ENCODE results near the gene TFAM. TPM values are rescaled to one million over a fixed set of nuclear protein-coding genes. Genes with fewer than 3 reads are reported as not detected.

The TFAM gene
- polyA plus RNA-seq, 5 donors: 45.4 to 72.9 (median 66.0) TPM

GRCh38 chr10:58431903-58432302 lies 46.7 kb downstream of the TFAM start:
- no peak for DNase-seq

DNA sequence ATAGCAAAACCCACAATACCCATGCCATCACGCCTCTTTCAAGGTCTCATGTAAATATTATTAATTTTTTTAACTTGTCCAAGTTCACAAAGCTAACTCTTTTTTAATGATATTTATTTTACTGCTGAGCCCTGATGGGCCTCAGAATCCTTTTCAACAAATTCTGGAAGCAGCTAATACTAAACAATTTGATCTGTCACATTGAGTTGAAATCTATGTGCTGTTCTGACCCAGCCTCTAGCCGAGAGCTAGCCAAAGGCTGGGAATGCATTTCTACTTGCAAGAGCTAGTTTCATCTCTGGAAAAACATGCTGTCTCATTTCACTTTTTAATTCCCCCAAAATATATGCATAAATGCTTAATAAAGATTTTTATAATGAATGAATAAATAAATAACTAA lies 47.9 kb downstream of the TFAM start:
- peak; percentile 52 to 55 for DNase-seq

DNA sequence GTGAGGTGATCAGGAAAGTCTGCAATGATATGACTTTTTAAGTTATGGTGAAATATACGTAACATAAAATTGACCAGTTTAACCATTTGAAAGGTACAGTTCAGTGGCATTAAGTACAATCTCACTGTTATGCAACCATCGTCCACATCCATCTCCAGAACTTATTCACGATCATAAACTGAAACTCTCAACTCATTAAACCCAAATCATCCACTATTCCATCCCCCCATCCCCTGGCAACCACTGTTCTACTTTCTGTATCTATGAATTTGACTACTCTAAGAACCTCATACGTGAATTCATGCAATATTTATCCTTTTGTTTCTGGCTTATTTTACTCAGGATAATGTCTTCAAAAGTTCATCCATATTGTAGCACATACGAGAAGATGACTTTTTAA lies 48.4 kb downstream of the TFAM start:
- peak; percentile 49 to 50 for DNase-seq

DNA sequence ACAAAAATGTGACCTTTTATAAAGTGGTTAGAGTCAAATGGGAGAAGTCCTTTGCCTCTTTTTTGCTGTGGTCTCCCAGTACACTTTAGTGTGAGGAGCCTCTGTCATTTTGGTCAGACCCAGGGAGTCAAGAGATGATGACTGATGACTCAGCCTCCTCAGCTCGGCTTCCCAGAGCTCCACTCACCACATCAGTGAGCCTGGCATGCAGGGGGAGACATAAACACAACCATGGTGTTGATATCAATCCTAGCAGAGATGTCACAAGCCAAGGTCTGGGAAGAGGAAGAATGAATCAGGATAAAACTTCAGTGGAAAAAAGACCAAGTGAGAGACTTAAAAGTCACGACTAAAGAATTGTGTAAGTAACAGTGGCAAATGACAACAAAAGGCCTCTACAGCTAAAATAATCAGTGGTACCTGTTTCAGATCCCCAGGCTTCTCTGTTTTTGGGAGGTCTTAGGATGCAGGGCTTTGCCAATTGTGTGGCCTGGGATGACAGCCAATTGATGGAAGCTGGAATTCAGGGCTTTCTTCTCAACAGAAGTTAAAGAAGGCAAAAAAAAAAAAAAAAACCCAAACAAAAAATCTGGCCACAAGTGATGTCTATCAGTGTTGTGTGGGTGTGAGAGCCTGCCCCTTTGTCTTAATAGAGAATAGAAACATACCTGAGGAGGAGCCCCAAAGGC lies 50.2 kb downstream of the TFAM start:
- DNase-seq: no peak

GRCh38 chr10:58436071-58436470 lies 50.9 kb downstream of the TFAM start:
- no peak for DNase-seq

DNA sequence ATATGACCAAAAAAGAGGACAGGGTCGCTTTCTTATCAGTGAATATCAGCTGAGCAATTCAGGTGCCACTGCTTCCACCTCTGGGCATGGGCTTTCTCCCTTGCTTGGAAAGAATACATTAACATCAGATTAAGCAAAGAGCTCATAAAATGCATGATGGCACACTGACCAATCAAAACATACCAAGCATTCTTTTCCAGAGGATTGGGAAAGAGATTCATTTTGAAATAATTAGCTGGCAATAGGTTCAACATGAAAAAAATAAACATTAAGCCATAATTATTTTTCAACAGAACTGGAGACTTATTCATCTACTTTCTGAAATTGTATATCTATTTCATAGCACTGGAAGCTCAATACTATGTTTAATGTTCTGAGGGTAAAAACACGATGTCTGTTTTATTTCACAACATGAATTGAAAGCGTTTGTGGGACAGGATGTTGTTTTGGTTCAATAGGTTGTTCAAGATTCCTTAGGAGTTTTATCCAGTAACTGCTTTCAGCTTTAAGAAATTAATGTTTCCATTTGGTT lies 53.2 kb downstream of the TFAM start:
- DNase-seq: no peak

DNA sequence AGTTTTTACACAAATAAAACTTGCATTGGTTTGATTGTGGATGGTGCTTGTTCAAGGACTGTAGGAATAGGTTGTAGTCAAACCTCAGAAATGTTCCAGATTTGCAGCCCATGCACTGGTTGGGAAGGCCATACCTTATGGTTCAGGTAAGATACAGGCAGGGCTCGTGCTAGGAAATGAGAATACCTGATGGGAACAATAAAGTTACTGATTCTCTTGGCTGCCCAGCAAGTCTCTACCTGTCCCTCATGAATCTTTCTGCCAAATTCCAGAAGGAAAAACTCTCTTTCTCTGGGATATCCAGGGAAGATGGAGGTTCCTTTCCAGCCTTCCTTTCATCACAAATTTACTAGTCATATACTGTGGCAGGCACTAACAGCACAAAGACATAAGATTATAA lies 53.8 kb downstream of the TFAM start:
- no peak for DNase-seq

DNA sequence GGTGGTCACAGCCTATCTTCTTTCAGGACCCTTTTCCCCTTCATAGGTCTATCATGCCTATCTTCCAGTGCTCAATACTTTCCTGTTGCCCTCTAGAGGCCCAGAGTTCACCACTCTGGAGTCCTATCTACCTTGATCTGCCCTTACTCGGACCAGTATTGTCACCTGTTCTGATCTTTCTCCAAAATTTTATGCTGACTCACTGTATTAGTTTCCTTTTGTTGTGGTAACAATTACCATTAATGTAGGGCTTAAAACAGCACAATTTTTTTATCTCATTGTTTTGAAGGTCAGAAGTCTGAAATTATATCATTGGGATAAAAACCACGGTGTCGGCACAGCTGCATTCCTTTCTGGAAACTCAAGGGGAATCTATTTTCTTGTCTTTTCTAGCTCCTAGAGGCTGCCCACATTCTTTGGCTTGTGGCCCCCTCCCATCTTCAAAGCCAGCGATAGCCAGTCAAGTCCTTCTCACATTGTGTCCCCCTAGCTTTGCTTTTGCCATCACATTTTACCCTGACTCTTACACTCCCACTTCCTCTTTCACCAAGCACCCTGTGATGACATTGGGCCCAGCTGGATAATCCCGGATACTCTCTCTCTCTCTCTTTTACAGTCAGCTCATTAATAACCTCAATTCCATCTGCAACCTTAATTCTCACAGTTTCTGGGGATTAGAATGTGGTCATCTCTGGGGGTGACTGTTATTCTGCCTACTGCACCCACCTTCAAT lies 54.6 kb downstream of the TFAM start:
- no peak for DNase-seq

DNA sequence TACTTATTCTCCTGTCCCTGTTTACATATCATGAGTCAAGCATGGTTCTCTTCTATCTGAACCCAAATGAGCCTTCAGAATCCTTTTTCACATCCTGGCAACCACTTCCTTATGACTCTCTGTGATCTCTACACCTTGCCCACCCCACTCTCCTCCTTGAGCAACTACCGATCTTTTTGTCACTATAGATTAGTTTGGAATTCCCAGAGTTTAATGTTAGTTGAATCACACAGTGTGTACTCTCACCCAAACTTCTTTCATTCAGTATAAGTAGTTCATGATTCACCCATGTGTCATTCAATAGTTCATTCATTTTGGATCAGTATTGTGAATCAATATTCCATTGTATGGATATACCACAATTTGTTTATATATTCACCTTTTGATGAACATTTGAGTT lies 55.3 kb downstream of the TFAM start:
- no peak for DNase-seq

DNA sequence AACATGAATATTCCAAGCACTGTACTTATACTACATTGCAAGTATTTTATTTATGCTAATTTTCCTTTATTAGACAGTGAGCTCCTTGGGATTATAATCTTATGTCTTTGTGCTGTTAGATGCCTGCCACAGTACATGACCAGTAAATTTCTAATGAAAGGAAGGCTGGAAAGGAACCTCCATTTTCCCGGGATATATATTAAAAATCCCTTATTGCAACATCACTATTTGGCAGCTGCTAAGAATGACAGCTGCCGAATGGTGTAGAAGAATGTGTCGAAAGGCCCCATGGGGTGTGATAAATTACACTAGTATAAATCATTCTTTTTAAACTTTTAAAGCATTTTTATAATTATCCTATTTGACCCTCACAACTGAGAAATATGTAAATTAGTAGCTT lies 59.1 kb downstream of the TFAM start:
- DNase-seq: no peak

DNA sequence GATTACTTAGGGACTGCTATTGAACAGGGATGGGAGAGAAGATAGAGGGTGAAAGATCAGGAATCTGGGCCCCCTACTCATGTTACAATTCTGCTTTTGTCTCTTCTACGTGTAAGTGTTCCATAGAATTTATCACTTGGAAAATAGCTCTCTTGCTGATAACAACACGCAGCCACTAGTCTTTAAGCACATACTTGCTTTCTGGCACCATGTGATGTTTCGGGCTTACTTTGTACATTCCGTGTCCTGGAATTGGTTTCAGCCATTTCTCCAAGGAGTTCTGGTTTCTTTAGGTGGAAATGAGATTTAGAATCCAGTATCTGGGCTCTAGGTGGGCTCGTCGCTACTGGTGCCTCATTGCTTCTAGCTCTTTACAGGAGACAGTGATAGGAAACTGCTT lies 59.7 kb downstream of the TFAM start:
- DNase-seq: no peak

- no peak for DNase-seq
These were observed 63.1 kb downstream of the TFAM start for GRCh38 chr10:58448121-58448935.

Other genes starting within 250 kb of the TFAM start
- gene IPMK, start 117.5 kb upstream of the TFAM start, polyA plus RNA-seq (ENCODE audit: insufficient read depth in 1 of 5, insufficient read length in 5 of 5, low replicate concordance in 1 of 5): 1 to 10 TPM; 4.4 to 8.9 (median 7.1) TPM
- 10 to 100 TPM; 19.1 to 26.3 (median 22.4) TPM for gene CISD1, start 116.2 kb upstream of the TFAM start, polyA plus RNA-seq (ENCODE audit: insufficient read depth in 1 of 5, insufficient read length in 5 of 5, low replicate concordance in 1 of 5)
- gene UBE2D1, start 50.4 kb upstream of the TFAM start, polyA plus RNA-seq (ENCODE audit: insufficient read depth in 1 of 5, insufficient read length in 5 of 5, low replicate concordance in 1 of 5): 10 to 100 TPM; 26.8 to 45.4 (median 33.6) TPM
- 10 to 100 TPM; 27.2 to 43.9 (median 37.5) TPM for gene BICC1, start 127.5 kb downstream of the TFAM start, polyA plus RNA-seq (ENCODE audit: insufficient read depth in 1 of 5, insufficient read length in 5 of 5, low replicate concordance in 1 of 5)